ENCODE measurements around the gene SPX.

The SPX gene

GRCh38 chr12:21509768-21510167, 16.3 kb upstream of the SPX start:
- Histone ChIP-seq H3K27me3 (ENCODE audit: control insufficient read depth, low read length) (no peaks in the 10 kb centered on the region), H3K9me3 (ENCODE audit: control insufficient read depth, insufficient read depth, low read length) (no peaks in the 10 kb centered on the region), H3K79me2 (ENCODE audit: control insufficient read depth, low read length) (peaks cover 16% of the 10 kb centered on the region), H3K36me3 (ENCODE audit: control insufficient read depth, low read length) (peaks cover 48% of the 10 kb centered on the region), H3F3A (ENCODE audit: control insufficient read depth, insufficient read depth) (no peaks in the 10 kb centered on the region), H3K4me2 (ENCODE audit: low read length) (no peak overlapping the region), H3K9me2 (replicated peaks; ENCODE audit: control insufficient read depth, low read length) (no peaks in the 10 kb centered on the region), H4K20me1 (ENCODE audit: control insufficient read depth, insufficient read depth, low read depth, low read length) (no peaks in the 10 kb centered on the region), H3K4me3 (ENCODE audit: low read length) (no peak overlapping the region), H3K4me1 (ENCODE audit: control insufficient read depth, low read length) (no peaks in the 10 kb centered on the region), H3K27ac (ENCODE audit: low read depth, low read length) (no peak overlapping the region)
- TF ChIP-seq EZH2phosphoT487 (IDR thresholded peaks at IDR 0.05; ENCODE audit: borderline replicate concordance, low read length) = no peak
- TF ChIP-seq CTCF (IDR thresholded peaks at IDR 0.05; ENCODE audit: low read depth, low read length, poor library complexity, severe bottlenecking) = no peak

- no peak overlapping the region for H3K4me2 ChIP-seq (ENCODE audit: low read length)
- no peak overlapping the region for H3K27ac ChIP-seq (ENCODE audit: low read depth, low read length)
- no peaks in the 10 kb centered on the region for H3F3A ChIP-seq (ENCODE audit: control insufficient read depth, insufficient read depth)
- H3K4me1 ChIP-seq (ENCODE audit: control insufficient read depth, low read length) = no peaks in the 10 kb centered on the region
- peaks cover 44% of the 10 kb centered on the region for H3K36me3 ChIP-seq (ENCODE audit: control insufficient read depth, low read length)
- no peaks in the 10 kb centered on the region for H3K79me2 ChIP-seq (ENCODE audit: control insufficient read depth, low read length)
- H3K9me2 ChIP-seq (replicated peaks; ENCODE audit: control insufficient read depth, low read length) = no peaks in the 10 kb centered on the region
- TF ChIP-seq CTCF (IDR thresholded peaks at IDR 0.05; ENCODE audit: low read depth, low read length, poor library complexity, severe bottlenecking) (no peak), EZH2phosphoT487 (IDR thresholded peaks at IDR 0.05; ENCODE audit: borderline replicate concordance, low read length) (no peak)
- no peaks in the 10 kb centered on the region for H3K27me3 ChIP-seq (ENCODE audit: control insufficient read depth, low read length)
- H4K20me1 ChIP-seq (ENCODE audit: control insufficient read depth, insufficient read depth, low read depth, low read length) = no peaks in the 10 kb centered on the region
- H3K9me3 ChIP-seq (ENCODE audit: control insufficient read depth, insufficient read depth, low read length) = no peaks in the 10 kb centered on the region
- H3K4me3 ChIP-seq (ENCODE audit: low read length) = no peak overlapping the region
Measured at GRCh38 chr12:21516281-21516680, 9.8 kb upstream of the SPX start.

- H3F3A ChIP-seq (ENCODE audit: control insufficient read depth, insufficient read depth) = no peaks in the 10 kb centered on the region
- no peak overlapping the region for H3K4me2 ChIP-seq (ENCODE audit: low read length)
- H4K20me1 ChIP-seq (ENCODE audit: control insufficient read depth, insufficient read depth, low read depth, low read length) = no peaks in the 10 kb centered on the region
- no peaks in the 10 kb centered on the region for H3K9me3 ChIP-seq (ENCODE audit: control insufficient read depth, insufficient read depth, low read length)
- H3K79me2 ChIP-seq (ENCODE audit: control insufficient read depth, low read length) = no peaks in the 10 kb centered on the region
- H3K4me3 ChIP-seq (ENCODE audit: low read length) = no peak overlapping the region
- no peaks in the 10 kb centered on the region for H3K27me3 ChIP-seq (ENCODE audit: control insufficient read depth, low read length)
- no peak for TF ChIP-seq CTCF (IDR thresholded peaks at IDR 0.05; ENCODE audit: low read depth, low read length, poor library complexity, severe bottlenecking)
- TF ChIP-seq EZH2phosphoT487 (IDR thresholded peaks at IDR 0.05; ENCODE audit: borderline replicate concordance, low read length) = no peak
- H3K36me3 ChIP-seq (ENCODE audit: control insufficient read depth, low read length) = peaks cover 27% of the 10 kb centered on the region
- no peak overlapping the region for H3K27ac ChIP-seq (ENCODE audit: low read depth, low read length)
- no peaks in the 10 kb centered on the region for H3K4me1 ChIP-seq (ENCODE audit: control insufficient read depth, low read length)
- no peaks in the 10 kb centered on the region for H3K9me2 ChIP-seq (replicated peaks; ENCODE audit: control insufficient read depth, low read length)
Measured at GRCh38 chr12:21518451-21518850, 7.6 kb upstream of the SPX start.

- H3K27ac ChIP-seq (ENCODE audit: low read depth, low read length) = no peak overlapping the region
- H3K27me3 ChIP-seq (ENCODE audit: control insufficient read depth, low read length) = no peaks in the 10 kb centered on the region
- peaks cover 5% of the 10 kb centered on the region for H3K4me1 ChIP-seq (ENCODE audit: control insufficient read depth, low read length)
- H3K4me3 ChIP-seq (ENCODE audit: low read length) = no peak overlapping the region
- no peaks in the 10 kb centered on the region for H4K20me1 ChIP-seq (ENCODE audit: control insufficient read depth, insufficient read depth, low read depth, low read length)
- H3K36me3 ChIP-seq (ENCODE audit: control insufficient read depth, low read length) = peaks cover 7% of the 10 kb centered on the region
- no peaks in the 10 kb centered on the region for H3F3A ChIP-seq (ENCODE audit: control insufficient read depth, insufficient read depth)
- no peaks in the 10 kb centered on the region for H3K79me2 ChIP-seq (ENCODE audit: control insufficient read depth, low read length)
- no peaks in the 10 kb centered on the region for H3K9me3 ChIP-seq (ENCODE audit: control insufficient read depth, insufficient read depth, low read length)
- H3K4me2 ChIP-seq (ENCODE audit: low read length) = no peak overlapping the region
- no peaks in the 10 kb centered on the region for H3K9me2 ChIP-seq (replicated peaks; ENCODE audit: control insufficient read depth, low read length)
- TF ChIP-seq EZH2phosphoT487 (IDR thresholded peaks at IDR 0.05; ENCODE audit: borderline replicate concordance, low read length) (no peak), CTCF (IDR thresholded peaks at IDR 0.05; ENCODE audit: low read depth, low read length, poor library complexity, severe bottlenecking) (no peak)
Measured at GRCh38 chr12:21521541-21521940, 4.6 kb upstream of the SPX start.
